OCI-LY1 (cell line): ENCODE measurements around the gene BRD7.

ENCODE experiments used
- CTCF ChIP-seq: fragments of 200-600 bp; sonication (generic), shearing (Covaris generic); IDR thresholded peaks from 2 replicates; pipeline ENCODE4 v1.5.1; 2017; ENCODE audit warnings: mild to moderate bottlenecking, antibody characterized with exemption, low read length, moderate library complexity, mixed read lengths
- EZH2 ChIP-seq: fragments of 200-600 bp; sonication (generic), shearing (Covaris generic); IDR thresholded peaks from 2 replicates; pipeline ENCODE4 v1.8.0; 2017; ENCODE audit warnings: borderline replicate concordance, mixed run types, mild to moderate bottlenecking, antibody characterized with exemption, low read length, moderate library complexity, mixed read lengths

GRCh38 chr16:50285406-50286003 is 83.3 kb downstream of the BRD7 start:
- TF ChIP-seq EZH2 (no peak), CTCF (no peak)
